ENCODE results near the gene VAMP7. TPM values are rescaled to one million over a fixed set of nuclear protein-coding genes. Genes with fewer than 3 reads are reported as not detected.

Gene VAMP7
- total and polyA plus RNA-seq, 5 donors from 2014 or later: 24.8 to 71.1 (median 60.2) TPM

GRCh38 chrX:155871934-155872333 is 9.2 kb upstream of the VAMP7 start:
- peaks cover 7% of the 10 kb centered on the region for H3K27me3 ChIP-seq (ENCODE audit: control insufficient read depth, insufficient read depth, low read length)
- Mint-ChIP-seq H3K36me3 (no peaks in the 10 kb centered on the region), H3K27me3 (peaks cover 13% of the 10 kb centered on the region), H3K27ac (no peak overlapping the region), H3K4me3 (no peak overlapping the region), H3K4me1 (no peaks in the 10 kb centered on the region), H3K9me3 (peaks cover 0 to 13% (median 2%) of the 10 kb centered on the region in 7 donors)
- no peak overlapping the region for H3K27ac ChIP-seq (ENCODE audit: insufficient read depth, low read length, poor library complexity, severe bottlenecking)
- H3K36me3 ChIP-seq (ENCODE audit: control insufficient read depth, insufficient read depth, low read length): no peaks in the 10 kb centered on the region
- H3K4me1 ChIP-seq (ENCODE audit: control insufficient read depth, insufficient read depth, low read length, poor library complexity, severe bottlenecking): no peaks in the 10 kb centered on the region
- H3K9me3 ChIP-seq (ENCODE audit: control insufficient read depth in 2 of 2, low read length in 2 of 2): peaks cover 0 to 8% of the 10 kb centered on the region in 2 experiments
- ATAC-seq (ENCODE audit: low read depth in 2 of 2) (no peak), DNase-seq (no peak)
- H3K4me3 ChIP-seq (ENCODE audit: low read depth, low read length): no peak overlapping the region

DNA sequence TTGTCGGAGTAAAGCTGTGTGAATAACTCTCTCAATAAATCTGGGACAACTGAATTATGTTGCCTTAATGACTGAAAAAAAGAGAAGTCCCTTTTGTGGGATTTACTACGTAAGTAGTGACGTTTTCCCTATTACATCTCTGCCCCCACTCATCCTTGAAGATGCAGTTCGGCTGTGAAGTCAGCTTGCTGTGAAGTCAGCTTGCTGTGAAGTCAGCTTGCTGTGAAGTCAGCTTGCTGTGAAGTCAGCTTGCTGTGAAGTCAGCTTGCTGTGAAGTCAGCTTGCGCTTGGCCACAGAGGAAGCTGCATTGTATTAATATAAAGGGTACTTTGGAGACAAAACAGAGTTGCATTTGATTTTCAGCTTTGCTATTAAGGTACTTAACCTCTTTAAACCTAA is 8.0 kb upstream of the VAMP7 start:
- H3K27ac ChIP-seq (ENCODE audit: insufficient read depth, low read length, poor library complexity, severe bottlenecking): no peak overlapping the region
- Mint-ChIP-seq H3K27ac (no peak overlapping the region), H3K9me3 (peaks cover 0 to 9% (median 2%) of the 10 kb centered on the region in 7 donors), H3K4me1 (no peaks in the 10 kb centered on the region), H3K36me3 (no peaks in the 10 kb centered on the region), H3K4me3 (no peak overlapping the region), H3K27me3 (peaks cover 14% of the 10 kb centered on the region)
- peaks cover 7% of the 10 kb centered on the region for H3K27me3 ChIP-seq (ENCODE audit: control insufficient read depth, insufficient read depth, low read length)
- ATAC-seq (ENCODE audit: low read depth in 2 of 2) (no peak), DNase-seq (no peak)
- no peak overlapping the region for H3K4me3 ChIP-seq (ENCODE audit: low read depth, low read length)
- H3K4me1 ChIP-seq (ENCODE audit: control insufficient read depth, insufficient read depth, low read length, poor library complexity, severe bottlenecking): no peaks in the 10 kb centered on the region
- H3K36me3 ChIP-seq (ENCODE audit: control insufficient read depth, insufficient read depth, low read length): no peaks in the 10 kb centered on the region
- H3K9me3 ChIP-seq (ENCODE audit: control insufficient read depth in 2 of 2, low read length in 2 of 2): peaks cover 0 to 1% of the 10 kb centered on the region in 2 experiments

GRCh38 chrX:155874571-155875244 is 6.4 kb upstream of the VAMP7 start:
- Mint-ChIP-seq H3K27me3 (peaks cover 14% of the 10 kb centered on the region), H3K9me3 (peaks cover 0 to 3% (median 0%) of the 10 kb centered on the region in 7 donors), H3K4me3 (no peak overlapping the region), H3K36me3 (no peaks in the 10 kb centered on the region), H3K4me1 (no peaks in the 10 kb centered on the region), H3K27ac (no peak overlapping the region)
- Histone ChIP-seq H3K36me3 (ENCODE audit: control insufficient read depth, insufficient read depth, low read length) (no peaks in the 10 kb centered on the region), H3K9me3 (ENCODE audit: control insufficient read depth in 2 of 2, low read length in 2 of 2) (no peaks in the 10 kb centered on the region), H3K27ac (ENCODE audit: insufficient read depth, low read length, poor library complexity, severe bottlenecking) (no peak overlapping the region), H3K27me3 (ENCODE audit: control insufficient read depth, insufficient read depth, low read length) (peaks cover 7% of the 10 kb centered on the region), H3K4me3 (ENCODE audit: low read depth, low read length) (no peak overlapping the region), H3K4me1 (ENCODE audit: control insufficient read depth, insufficient read depth, low read length, poor library complexity, severe bottlenecking) (no peaks in the 10 kb centered on the region)
- no peak for ATAC-seq (ENCODE audit: low read depth in 2 of 2)
- no peak for DNase-seq

- Histone ChIP-seq H3K4me3 (ENCODE audit: low read depth, low read length) (no peak overlapping the region), H3K27me3 (ENCODE audit: control insufficient read depth, insufficient read depth, low read length) (peaks cover 7% of the 10 kb centered on the region), H3K36me3 (ENCODE audit: control insufficient read depth, insufficient read depth, low read length) (no peaks in the 10 kb centered on the region), H3K4me1 (ENCODE audit: control insufficient read depth, insufficient read depth, low read length, poor library complexity, severe bottlenecking) (no peaks in the 10 kb centered on the region), H3K9me3 (ENCODE audit: control insufficient read depth in 2 of 2, low read length in 2 of 2) (no peaks in the 10 kb centered on the region), H3K27ac (ENCODE audit: insufficient read depth, low read length, poor library complexity, severe bottlenecking) (no peak overlapping the region)
- Mint-ChIP-seq H3K27me3 (peaks cover 14% of the 10 kb centered on the region), H3K4me1 (peaks cover 0 to 5% (median under 1%) of the 10 kb centered on the region in 4 donors), H3K9me3 (peaks cover 0 to 2% (median 0%) of the 10 kb centered on the region in 7 donors), H3K27ac (no peak overlapping the region), H3K36me3 (no peaks in the 10 kb centered on the region), H3K4me3 (no peak overlapping the region)
- DNase-seq: no peak
- ATAC-seq (ENCODE audit: low read depth in 2 of 2): no peak
These were observed 4.4 kb upstream of the VAMP7 start for GRCh38 chrX:155876704-155877103.

- H3K36me3 Mint-ChIP-seq: peaks cover 3% of the 10 kb centered on the region
- Histone ChIP-seq H3K9me3 (ENCODE audit: control insufficient read depth in 2 of 2, low read length in 2 of 2) (no peaks in the 10 kb centered on the region), H3K27ac (ENCODE audit: insufficient read depth, low read length, poor library complexity, severe bottlenecking) (no peak overlapping the region), H3K4me1 (ENCODE audit: control insufficient read depth, insufficient read depth, low read length, poor library complexity, severe bottlenecking) (no peaks in the 10 kb centered on the region), H3K36me3 (ENCODE audit: control insufficient read depth, insufficient read depth, low read length) (no peaks in the 10 kb centered on the region), H3K4me3 (ENCODE audit: low read depth, low read length) (no peak overlapping the region), H3K27me3 (ENCODE audit: control insufficient read depth, insufficient read depth, low read length) (peaks cover 7% of the 10 kb centered on the region)
- ATAC-seq (ENCODE audit: low read depth in 2 of 2) (no peak), DNase-seq (no peak)
- peaks cover 14% of the 10 kb centered on the region for H3K27me3 Mint-ChIP-seq
- peaks cover 0 to 2% (median 0%) of the 10 kb centered on the region in 7 donors for H3K9me3 Mint-ChIP-seq
- H3K27ac Mint-ChIP-seq: no peak overlapping the region
- peaks cover 0 to 10% (median 3%) of the 10 kb centered on the region in 4 donors for H3K4me1 Mint-ChIP-seq
- no peak overlapping the region for H3K4me3 Mint-ChIP-seq
These were observed 3.9 kb upstream of the VAMP7 start for GRCh38 chrX:155877288-155877687.

GRCh38 chrX:155880586-155881157 is 473 bp upstream of the VAMP7 start:
- Mint-ChIP-seq H3K4me3 (peak overlapping the region; percentile 94 to 96 (median 95)), H3K27ac (peak overlapping the region; percentile 86 to 96 (median 95)), H3K9me3 (peaks cover 0 to 1% (median 0%) of the 10 kb centered on the region in 7 donors), H3K27me3 (peaks cover 4% of the 10 kb centered on the region), H3K36me3 (peaks cover 3% of the 10 kb centered on the region), H3K4me1 (peaks cover 0 to 35% (median 11%) of the 10 kb centered on the region in 4 donors)
- Histone ChIP-seq H3K27me3 (ENCODE audit: control insufficient read depth, insufficient read depth, low read length) (no peaks in the 10 kb centered on the region), H3K27ac (ENCODE audit: insufficient read depth, low read length, poor library complexity, severe bottlenecking) (peak overlapping the region; percentile 76), H3K4me1 (ENCODE audit: control insufficient read depth, insufficient read depth, low read length, poor library complexity, severe bottlenecking) (peaks cover 11% of the 10 kb centered on the region), H3K4me3 (ENCODE audit: low read depth, low read length) (peak overlapping the region; percentile 90), H3K36me3 (ENCODE audit: control insufficient read depth, insufficient read depth, low read length) (no peaks in the 10 kb centered on the region), H3K9me3 (ENCODE audit: control insufficient read depth in 2 of 2, low read length in 2 of 2) (no peaks in the 10 kb centered on the region)
- ATAC-seq (ENCODE audit: low read depth in 2 of 2): no peak
- no peak for DNase-seq

GRCh38 chrX:155886409-155886808 is 5.3 kb downstream of the VAMP7 start:
- DNase-seq (no peak), ATAC-seq (ENCODE audit: low read depth in 2 of 2) (no peak)
- Histone ChIP-seq H3K27me3 (ENCODE audit: control insufficient read depth, insufficient read depth, low read length) (no peaks in the 10 kb centered on the region), H3K4me3 (ENCODE audit: low read depth, low read length) (no peak overlapping the region), H3K9me3 (ENCODE audit: control insufficient read depth in 2 of 2, low read length in 2 of 2) (no peaks in the 10 kb centered on the region), H3K36me3 (ENCODE audit: control insufficient read depth, insufficient read depth, low read length) (peaks cover 13% of the 10 kb centered on the region), H3K4me1 (ENCODE audit: control insufficient read depth, insufficient read depth, low read length, poor library complexity, severe bottlenecking) (peaks cover 11% of the 10 kb centered on the region), H3K27ac (ENCODE audit: insufficient read depth, low read length, poor library complexity, severe bottlenecking) (no peak overlapping the region)
- Mint-ChIP-seq H3K4me3 (no peak overlapping the region), H3K9me3 (peaks cover 0 to 1% (median 0%) of the 10 kb centered on the region in 7 donors), H3K4me1 (peaks cover 10 to 70% (median 26%) of the 10 kb centered on the region in 4 donors), H3K27ac (no peak overlapping the region), H3K36me3 (peaks cover 7% of the 10 kb centered on the region), H3K27me3 (no peaks in the 10 kb centered on the region)

Measured in CD4-positive, CD25-positive, alpha-beta regulatory T cell (primary cell).